ENCODE data around the gene P2RY4. TPM values are rescaled to one million over a fixed set of nuclear protein-coding genes. Genes with fewer than 3 reads are reported as not detected.

The P2RY4 gene
- total and polyA plus RNA-seq, 2 of the 13 experiments (the other 11 are each of a cell fraction or from before 2014, with no cell fraction given) = 0.07 to 0.49 TPM

GRCh38 chrX:70289793-70290770, 30.1 kb upstream of the P2RY4 start, which contains the start of the genes KIF4A and PDZD11 (continued):
- no peak for TF ChIP-seq FOSL1 (CRISPR knock-in tag; IDR thresholded peaks at IDR 0.05; ENCODE audit: borderline replicate concordance)
- no peak for TF ChIP-seq CC2D1A (CRISPR knock-in tag; IDR thresholded peaks at IDR 0.05)
- no peak for TF ChIP-seq GPBP1L1 (CRISPR knock-in tag; IDR thresholded peaks at IDR 0.05)
- no peak for TF ChIP-seq ZNF335 (CRISPR knock-in tag; IDR thresholded peaks at IDR 0.05)
- TF ChIP-seq SIN3B (IDR thresholded peaks at IDR 0.05; ENCODE audit: low read length) = peak; percentile 90
- TF ChIP-seq RBFOX2 (IDR thresholded peaks at IDR 0.05; ENCODE audit: low read depth, low read length) = peak; percentile 68
- no peak for TF ChIP-seq ZNF317 (CRISPR knock-in tag; IDR thresholded peaks at IDR 0.05)
- TF ChIP-seq ETV5 (CRISPR knock-in tag; IDR thresholded peaks at IDR 0.05; ENCODE audit: borderline replicate concordance) = 0 out of 2 replicates have a peak, but pooled peaks have one; percentile 41
- no peak for TF ChIP-seq CERS6 (CRISPR knock-in tag; IDR thresholded peaks at IDR 0.05)
- no peak for TF ChIP-seq PBX2 (CRISPR knock-in tag; IDR thresholded peaks at IDR 0.05)
- TF ChIP-seq YY1 (IDR thresholded peaks at IDR 0.05; ENCODE audit: insufficient read depth, insufficient replicate concordance, low read depth, low read length) = no peak
- TF ChIP-seq ZNF256 (CRISPR knock-in tag; conservative IDR thresholded peaks at IDR 0.05) = no peak
- peak; percentile 44; the same call in 1 of the 2 replicates for TF ChIP-seq GMEB2 (CRISPR knock-in tag; IDR thresholded peaks at IDR 0.05; ENCODE audit: low read depth)
- TF ChIP-seq FLYWCH1 (CRISPR knock-in tag; IDR thresholded peaks at IDR 0.05) = no peak
- no peak for TF ChIP-seq NFIB (CRISPR knock-in tag; IDR thresholded peaks at IDR 0.05; ENCODE audit: borderline replicate concordance)
- TF ChIP-seq TARDBP (CRISPR knock-in tag; IDR thresholded peaks at IDR 0.05) = no peak; the same call in 1 of the 2 replicates
- no peak for TF ChIP-seq ZNF512B (CRISPR knock-in tag; IDR thresholded peaks at IDR 0.05; ENCODE audit: borderline replicate concordance)
- no peak for TF ChIP-seq FOXK2 (IDR thresholded peaks at IDR 0.05)
- TF ChIP-seq SMYD3 (CRISPR knock-in tag; IDR thresholded peaks at IDR 0.05) = no peak
- peak in 1 of 2 experiments; percentile 28; a peak in 1 of 4 replicates for TF ChIP-seq ATF4 (CRISPR knock-in tag; IDR thresholded peaks at IDR 0.05)

Data from HepG2 (cell line).